Tibial nerve (tissue), 4 donors: Measurements from ENCODE around the gene FADS2. TPM values are rescaled to one million over a fixed set of nuclear protein-coding genes. Genes with fewer than 3 reads are reported as not detected.
A peak's percentile ranks its signal among the peaks of the same experiment; 100 is the strongest.

Source experiments
- DNase-seq, 2 donors: peaks; one replicate each; pipeline ENCODE4 v3.0.0-alpha.2; 2019; ENCODE audit warnings: low spot score in 2 of 2
- H3K27ac ChIP-seq, 4 donors: fragments of 200-600 bp; sonication (generic) in 3 of 4; one replicate each; pipeline ENCODE4 v1.5.1; 2017 to 2019; ENCODE audit warnings: mild to moderate bottlenecking in 1 of 4
- H3K27me3 ChIP-seq, 2 donors: fragments of 200-600 bp; sonication (generic) in 1 of 2; one replicate each; pipeline versions ENCODE4 v1.5.1 to v1.6.0; 2017 to 2019
- H3K36me3 ChIP-seq, 3 donors: fragments of 200-600 bp; sonication (generic); one replicate each; pipeline ENCODE4 v1.5.1; 2018 to 2019
- H3K4me1 ChIP-seq, 4 donors: fragments of 200-600 bp; sonication (generic) in 3 of 4; one replicate each; pipeline ENCODE4 v1.5.1; 2017 to 2019
- H3K4me3 ChIP-seq, 4 donors: fragments of 200-600 bp; sonication (generic) in 3 of 4; one replicate each; pipeline ENCODE4 v1.5.1; 2017 to 2019; ENCODE audit warnings: mild to moderate bottlenecking in 1 of 4, moderate library complexity in 1 of 4
- H3K9me3 ChIP-seq, 4 donors: fragments of 200-600 bp; sonication (generic) in 3 of 4; one replicate each; pipeline ENCODE4 v1.5.1; 2017 to 2019
- EP300 ChIP-seq, 2 donors: sonication (generic); formaldehyde crosslinking; IDR thresholded peaks; one replicate each; pipeline ENCODE4 v1.6.1; 2017; ENCODE audit warnings: antibody characterized with exemption in 2 of 2, mild to moderate bottlenecking in 1 of 2
- POLR2A ChIP-seq, 2 donors: fragments of 450-650 bp; IDR thresholded peaks; one replicate each; pipeline ENCODE4 v1.6.1; 2017; ENCODE audit warnings: antibody characterized with exemption in 2 of 2, mild to moderate bottlenecking in 2 of 2, moderate library complexity in 2 of 2
- WGBS, 2 donors: methylation state at CpG; one replicate each; pipeline ENCODE4 v1.1.5; 2018; 5-methylcytosine and 5-hydroxymethylcytosine counted together
- total RNA-seq, 4 donors: library from RNA; depleted of rRNA; stranded (reverse); fragments of >200 nt; gene quantifications; one replicate each; pipeline ENCODE4 v1.1.0, GENCODE V29; 2016
- TF ChIP-seq, protein P1 (sequence below), 5 experiments: fragments of 200-600 bp in 3 of 5; fragments of 450-650 bp in 2 of 5; sonication (generic) in 3 of 5; IDR thresholded peaks; one replicate each; pipeline ENCODE4 v1.5.1; 2016 to 2019; ENCODE audit warnings: antibody characterized with exemption in 5 of 5, mild to moderate bottlenecking in 3 of 5, moderate library complexity in 2 of 5

The FADS2 gene
- total RNA-seq, 4 donors from 2014 or later = 17.4 to 59.2 (median 32.7) TPM

DNA sequence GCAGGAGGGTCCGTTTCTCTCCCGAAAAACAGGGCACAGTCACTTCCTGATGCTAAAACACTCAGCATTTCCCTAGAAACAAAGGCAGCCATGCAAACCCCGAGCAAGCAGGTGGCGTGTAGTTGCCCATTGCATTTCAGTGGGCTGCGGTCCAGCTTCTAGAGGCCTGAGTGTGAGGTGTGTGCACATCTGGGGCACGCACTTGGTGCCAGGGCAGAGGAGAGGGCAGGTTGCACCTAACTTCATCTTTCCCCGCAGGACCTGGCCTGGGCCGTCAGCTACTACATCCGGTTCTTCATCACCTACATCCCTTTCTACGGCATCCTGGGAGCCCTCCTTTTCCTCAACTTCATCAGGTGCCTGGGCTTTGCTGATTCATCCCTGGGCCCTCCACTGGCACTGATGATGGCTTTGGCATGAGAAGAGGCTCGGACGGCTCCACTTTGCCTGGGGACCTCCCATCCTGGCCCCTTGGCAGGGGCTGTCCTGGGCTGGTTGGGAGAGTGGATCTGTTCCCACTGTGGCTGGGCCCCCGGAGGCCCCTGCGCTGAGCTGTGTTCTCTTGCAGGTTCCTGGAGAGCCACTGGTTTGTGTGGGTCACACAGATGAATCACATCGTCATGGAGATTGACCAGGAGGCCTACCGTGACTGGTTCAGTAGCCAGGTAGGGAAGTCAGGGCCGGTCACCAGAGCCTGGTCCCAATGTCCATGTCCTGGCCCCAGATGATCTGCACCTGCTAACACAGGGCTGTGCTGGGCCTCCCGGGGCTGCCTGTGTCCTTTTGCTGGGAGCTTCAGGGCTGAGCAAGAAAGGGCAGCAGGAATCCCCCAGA, 34.8 kb downstream of the FADS2 start:
- no peak for DNase-seq
- H3K27ac ChIP-seq = no peak overlapping the region
- H3K27me3 ChIP-seq = no peaks in the 10 kb centered on the region
- 92% methylated on average over 14 to 16 of the region's 18 CpGs for WGBS, 2 donors
- no peak for TF ChIP-seq EP300 (IDR thresholded peaks at IDR 0.05)
- TF ChIP-seq, protein P1, sequence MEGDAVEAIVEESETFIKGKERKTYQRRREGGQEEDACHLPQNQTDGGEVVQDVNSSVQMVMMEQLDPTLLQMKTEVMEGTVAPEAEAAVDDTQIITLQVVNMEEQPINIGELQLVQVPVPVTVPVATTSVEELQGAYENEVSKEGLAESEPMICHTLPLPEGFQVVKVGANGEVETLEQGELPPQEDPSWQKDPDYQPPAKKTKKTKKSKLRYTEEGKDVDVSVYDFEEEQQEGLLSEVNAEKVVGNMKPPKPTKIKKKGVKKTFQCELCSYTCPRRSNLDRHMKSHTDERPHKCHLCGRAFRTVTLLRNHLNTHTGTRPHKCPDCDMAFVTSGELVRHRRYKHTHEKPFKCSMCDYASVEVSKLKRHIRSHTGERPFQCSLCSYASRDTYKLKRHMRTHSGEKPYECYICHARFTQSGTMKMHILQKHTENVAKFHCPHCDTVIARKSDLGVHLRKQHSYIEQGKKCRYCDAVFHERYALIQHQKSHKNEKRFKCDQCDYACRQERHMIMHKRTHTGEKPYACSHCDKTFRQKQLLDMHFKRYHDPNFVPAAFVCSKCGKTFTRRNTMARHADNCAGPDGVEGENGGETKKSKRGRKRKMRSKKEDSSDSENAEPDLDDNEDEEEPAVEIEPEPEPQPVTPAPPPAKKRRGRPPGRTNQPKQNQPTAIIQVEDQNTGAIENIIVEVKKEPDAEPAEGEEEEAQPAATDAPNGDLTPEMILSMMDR (IDR thresholded peaks at IDR 0.05) = no peak
- TF ChIP-seq POLR2A (IDR thresholded peaks at IDR 0.05) = no peak
- peaks cover 0 to 93% (median 0%) of the 10 kb centered on the region in 3 donors for H3K36me3 ChIP-seq
- no peaks in the 10 kb centered on the region for H3K9me3 ChIP-seq
- peaks cover 0 to 10% (median 0%) of the 10 kb centered on the region in 4 donors for H3K4me1 ChIP-seq
- no peak overlapping the region for H3K4me3 ChIP-seq

DNA sequence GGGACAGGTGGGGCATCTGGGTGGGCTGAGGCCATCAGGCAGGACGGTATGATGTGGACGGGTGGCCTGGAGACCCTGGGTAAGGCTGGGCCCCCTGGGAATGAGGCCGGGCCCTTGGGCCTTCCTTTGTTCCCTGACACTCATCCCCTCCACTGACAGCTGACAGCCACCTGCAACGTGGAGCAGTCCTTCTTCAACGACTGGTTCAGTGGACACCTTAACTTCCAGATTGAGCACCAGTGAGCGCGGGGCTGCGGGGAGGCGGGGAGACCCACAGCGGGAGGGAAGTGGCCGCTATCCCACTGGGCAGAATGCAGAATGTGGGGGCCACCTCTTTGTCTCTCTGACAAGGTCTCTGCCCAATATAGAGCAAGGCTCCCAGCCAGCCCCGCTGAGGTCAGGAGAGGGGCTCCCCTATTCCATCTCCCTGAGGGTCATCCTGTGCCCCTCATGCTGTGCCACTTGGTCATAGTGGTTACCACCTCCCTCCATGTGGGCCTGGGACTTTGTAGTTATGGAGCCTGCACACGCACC, 35.5 kb downstream of the FADS2 start:
- Histone ChIP-seq H3K4me1 (peaks cover 0 to 10% (median 0%) of the 10 kb centered on the region in 4 donors), H3K36me3 (peaks cover 0 to 86% (median 0%) of the 10 kb centered on the region in 3 donors), H3K4me3 (no peak overlapping the region), H3K27ac (no peak overlapping the region), H3K9me3 (no peaks in the 10 kb centered on the region), H3K27me3 (no peaks in the 10 kb centered on the region)
- whole genome bisulfite sequencing, 2 donors = 91% methylated on average over 13 of the region's 13 CpGs
- TF ChIP-seq, protein P1 (IDR thresholded peaks at IDR 0.05) = no peak
- TF ChIP-seq POLR2A (IDR thresholded peaks at IDR 0.05) (no peak), EP300 (IDR thresholded peaks at IDR 0.05) (no peak)
- no peak for DNase-seq

DNA sequence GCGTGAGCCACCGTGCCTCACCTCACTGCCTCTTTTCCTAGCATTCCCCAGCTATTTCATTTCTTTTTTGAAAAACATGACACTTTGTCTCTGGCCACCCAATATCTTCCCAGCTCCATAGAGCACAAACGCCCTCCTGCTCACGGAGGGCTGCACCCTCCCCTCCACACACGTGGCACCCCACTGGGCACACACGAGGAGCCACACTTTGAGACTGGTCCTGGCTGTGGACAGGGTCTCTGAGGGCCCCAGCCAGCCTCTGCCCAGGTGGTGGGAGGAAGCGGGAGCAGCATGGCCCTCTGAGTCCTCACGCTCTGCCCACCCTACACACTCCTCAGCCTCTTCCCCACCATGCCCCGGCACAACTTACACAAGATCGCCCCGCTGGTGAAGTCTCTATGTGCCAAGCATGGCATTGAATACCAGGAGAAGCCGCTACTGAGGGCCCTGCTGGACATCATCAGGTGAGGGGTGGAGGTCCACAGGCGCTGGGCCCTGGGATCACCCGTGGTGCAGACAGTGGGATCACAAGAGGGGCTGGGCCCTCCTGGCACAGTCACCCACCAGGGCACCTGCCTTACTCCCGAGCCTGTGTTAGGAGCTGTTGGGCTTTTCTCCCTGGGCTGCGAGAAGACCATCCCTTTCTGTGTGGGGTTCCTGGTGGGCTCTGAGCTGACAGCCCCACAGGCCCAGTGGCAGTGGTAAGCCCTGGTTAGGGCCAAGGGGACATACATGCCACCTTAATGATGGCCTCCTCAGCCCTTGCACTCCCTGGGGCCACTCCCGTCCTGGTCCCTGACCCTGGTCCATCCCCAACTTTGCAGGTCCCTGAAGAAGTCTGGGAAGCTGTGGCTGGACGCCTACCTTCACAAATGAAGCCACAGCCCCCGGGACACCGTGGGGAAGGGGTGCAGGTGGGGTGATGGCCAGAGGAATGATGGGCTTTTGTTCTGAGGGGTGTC, 37.0 kb downstream of the FADS2 start:
- H3K4me1 ChIP-seq = peaks cover 0 to 24% (median 0%) of the 10 kb centered on the region in 4 donors
- 91 to 94% methylated on average over 19 to 20 of the region's 20 CpGs for WGBS, 2 donors
- H3K36me3 ChIP-seq = peaks cover 0 to 71% (median 0%) of the 10 kb centered on the region in 3 donors
- no peak overlapping the region for H3K4me3 ChIP-seq
- H3K27ac ChIP-seq = no peak overlapping the region
- no peaks in the 10 kb centered on the region for H3K27me3 ChIP-seq
- TF ChIP-seq, protein P1 (IDR thresholded peaks at IDR 0.05) = no peak
- TF ChIP-seq EP300 (IDR thresholded peaks at IDR 0.05) = no peak
- no peak for TF ChIP-seq POLR2A (IDR thresholded peaks at IDR 0.05)
- H3K9me3 ChIP-seq = no peaks in the 10 kb centered on the region
- no peak for DNase-seq

- WGBS, 2 donors = 55 to 58% methylated on average over 17 to 18 of the region's 18 CpGs
- TF ChIP-seq, protein P1 (IDR thresholded peaks at IDR 0.05) = no peak
- TF ChIP-seq EP300 (IDR thresholded peaks at IDR 0.05) = no peak
- no peak for TF ChIP-seq POLR2A (IDR thresholded peaks at IDR 0.05)
- Histone ChIP-seq H3K27me3 (no peaks in the 10 kb centered on the region), H3K36me3 (peaks cover 0 to 59% (median 0%) of the 10 kb centered on the region in 3 donors), H3K4me1 (peaks cover 0 to 33% (median 5%) of the 10 kb centered on the region in 4 donors), H3K9me3 (no peaks in the 10 kb centered on the region), H3K4me3 (no peak overlapping the region), H3K27ac (peak overlapping the region in 2 of 4 donors; percentile 52 to 69)
- DNase-seq = no peak
These were observed 38.3 kb downstream of the FADS2 start for GRCh38 chr11:61866231-61866957.
